MCF 10A (cell line): ENCODE data around the gene DPYD. TPM values are rescaled to one million over a fixed set of nuclear protein-coding genes. Genes with fewer than 3 reads are reported as not detected.

Experiments used
- BruUV-seq: library from RNA; stranded (reverse); fragments of 400-500 nt; replicated peaks from 2 replicates; lab custom pipeline; 2021; lab: Mats Ljungman, UMichigan
- CTCF ChIA-PET: fragments of 300-600 bp; sonication (Branson Sonifier 250); formaldehyde crosslinking; extraction: SDS; loops from one replicate; lab custom pipeline; 2021; ENCODE audit warnings: antibody characterized with exemption, inconsistent platforms; lab: Yijun Ruan, JAX
- POLR2A ChIA-PET: fragments of 300-600, 350-650 bp; sonication (Branson Sonifier 250); formaldehyde crosslinking; extraction: SDS; loops from one replicate; lab custom pipeline; 2020; ENCODE audit warnings: antibody characterized with exemption, inconsistent platforms; lab: Yijun Ruan, JAX
- DNase-seq: peaks from one replicate; pipeline ENCODE4 v3.0.0-alpha.2; 2018; ENCODE audit not compliant: unreplicated experiment
- H3K27ac Mint-ChIP-seq: one replicate; pipeline ENCODE4 v1.8.0; 2022; ENCODE audit warnings: mild to moderate bottlenecking, low read depth, mixed read lengths; ENCODE audit not compliant: unreplicated experiment
- H3K27me3 Mint-ChIP-seq: one replicate; pipeline ENCODE4 v1.8.0; 2022; ENCODE audit warnings: mixed read lengths; ENCODE audit not compliant: insufficient read depth, unreplicated experiment
- H3K36me3 Mint-ChIP-seq: one replicate; pipeline ENCODE4 v1.8.0; 2022; ENCODE audit warnings: mild to moderate bottlenecking, moderate library complexity, mixed read lengths; ENCODE audit not compliant: insufficient read depth, unreplicated experiment
- H3K4me1 Mint-ChIP-seq: one replicate; pipeline ENCODE4 v1.8.0; 2022; ENCODE audit warnings: mixed read lengths; ENCODE audit not compliant: insufficient read depth, unreplicated experiment
- H3K4me3 Mint-ChIP-seq: one replicate; pipeline ENCODE4 v1.8.0; 2022; ENCODE audit warnings: mild to moderate bottlenecking, moderate library complexity, mixed read lengths; ENCODE audit not compliant: unreplicated experiment
- H3K9me3 Mint-ChIP-seq: one replicate; pipeline ENCODE4 v1.8.0; 2022; ENCODE audit warnings: mixed read lengths; ENCODE audit not compliant: unreplicated experiment
- intact Hi-C: fragments of 100-400 bp; cut with micrococcal nuclease; formaldehyde crosslinking; loops from 2 replicates; pipeline ENCODE4 v1.14.1; 2022
- total RNA-seq: library from RNA; stranded (reverse); gene quantifications from 2 replicates; pipeline ENCODE4 v1.2.3, GENCODE V29; 2022
- TF ChIP-seq, protein P1 (sequence below): fragments of 200-600 bp; IDR thresholded peaks from one replicate; pipeline ENCODE4 v1.8.0; 2022; ENCODE audit warnings: antibody characterized with exemption, mild to moderate bottlenecking; ENCODE audit not compliant: unreplicated experiment

Gene DPYD
- total RNA-seq, 1 experiment from 2014 or later, result 48.2 TPM

DNA sequence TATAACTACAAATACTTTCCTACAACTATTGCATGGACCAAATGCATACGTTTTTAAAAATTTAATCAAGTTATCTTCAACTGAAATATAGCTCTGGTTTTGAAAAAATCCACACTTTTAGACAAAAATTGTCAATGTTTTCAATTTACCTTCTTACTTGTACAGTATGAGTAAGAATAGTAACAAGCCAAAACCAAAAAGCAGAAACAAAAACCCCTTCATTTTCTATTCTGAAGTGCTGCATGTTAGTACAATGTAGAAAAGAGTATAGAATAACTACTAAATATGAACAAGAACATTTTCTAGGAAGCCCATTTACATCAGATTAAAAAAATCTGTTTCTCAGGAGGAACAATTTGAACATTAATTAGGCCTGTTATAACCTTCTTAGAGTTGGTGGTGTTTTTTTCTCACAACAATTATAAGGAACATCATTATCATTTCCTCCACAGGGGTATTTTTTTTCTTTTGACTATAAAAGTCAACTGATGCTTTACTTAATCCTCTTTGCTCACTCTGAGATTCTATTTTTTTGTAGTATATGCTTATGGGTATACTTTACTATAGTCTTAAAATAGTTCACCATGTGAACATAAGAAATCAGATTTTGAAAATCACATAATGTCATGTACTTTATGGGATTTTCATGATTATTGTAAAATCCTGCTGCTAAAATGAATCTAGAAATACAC is 723.9 kb downstream of the DPYD start:
- H3K9me3 Mint-ChIP-seq, result no peaks in the 10 kb centered on the region
- intact Hi-C loops, result no loop called here
- DNase-seq, result no peak
- H3K36me3 Mint-ChIP-seq, result peaks cover 22% of the 10 kb centered on the region
- H3K4me1 Mint-ChIP-seq, result peaks cover 12% of the 10 kb centered on the region
- H3K27ac Mint-ChIP-seq, result no peak overlapping the region
- no peaks in the 10 kb centered on the region for H3K27me3 Mint-ChIP-seq
- no peak overlapping the region for H3K4me3 Mint-ChIP-seq
- ChIA-PET POLR2A (no interaction called here), CTCF (interaction anchor here (0.6 kb wide), 1 partner anchor 125 kb away, joined by 3 read pairs; no protein-coding TSS in a partner anchor)
- no TSS peak for BruUV-seq
- TF ChIP-seq, protein P1, sequence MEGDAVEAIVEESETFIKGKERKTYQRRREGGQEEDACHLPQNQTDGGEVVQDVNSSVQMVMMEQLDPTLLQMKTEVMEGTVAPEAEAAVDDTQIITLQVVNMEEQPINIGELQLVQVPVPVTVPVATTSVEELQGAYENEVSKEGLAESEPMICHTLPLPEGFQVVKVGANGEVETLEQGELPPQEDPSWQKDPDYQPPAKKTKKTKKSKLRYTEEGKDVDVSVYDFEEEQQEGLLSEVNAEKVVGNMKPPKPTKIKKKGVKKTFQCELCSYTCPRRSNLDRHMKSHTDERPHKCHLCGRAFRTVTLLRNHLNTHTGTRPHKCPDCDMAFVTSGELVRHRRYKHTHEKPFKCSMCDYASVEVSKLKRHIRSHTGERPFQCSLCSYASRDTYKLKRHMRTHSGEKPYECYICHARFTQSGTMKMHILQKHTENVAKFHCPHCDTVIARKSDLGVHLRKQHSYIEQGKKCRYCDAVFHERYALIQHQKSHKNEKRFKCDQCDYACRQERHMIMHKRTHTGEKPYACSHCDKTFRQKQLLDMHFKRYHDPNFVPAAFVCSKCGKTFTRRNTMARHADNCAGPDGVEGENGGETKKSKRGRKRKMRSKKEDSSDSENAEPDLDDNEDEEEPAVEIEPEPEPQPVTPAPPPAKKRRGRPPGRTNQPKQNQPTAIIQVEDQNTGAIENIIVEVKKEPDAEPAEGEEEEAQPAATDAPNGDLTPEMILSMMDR, result no peak

DNA sequence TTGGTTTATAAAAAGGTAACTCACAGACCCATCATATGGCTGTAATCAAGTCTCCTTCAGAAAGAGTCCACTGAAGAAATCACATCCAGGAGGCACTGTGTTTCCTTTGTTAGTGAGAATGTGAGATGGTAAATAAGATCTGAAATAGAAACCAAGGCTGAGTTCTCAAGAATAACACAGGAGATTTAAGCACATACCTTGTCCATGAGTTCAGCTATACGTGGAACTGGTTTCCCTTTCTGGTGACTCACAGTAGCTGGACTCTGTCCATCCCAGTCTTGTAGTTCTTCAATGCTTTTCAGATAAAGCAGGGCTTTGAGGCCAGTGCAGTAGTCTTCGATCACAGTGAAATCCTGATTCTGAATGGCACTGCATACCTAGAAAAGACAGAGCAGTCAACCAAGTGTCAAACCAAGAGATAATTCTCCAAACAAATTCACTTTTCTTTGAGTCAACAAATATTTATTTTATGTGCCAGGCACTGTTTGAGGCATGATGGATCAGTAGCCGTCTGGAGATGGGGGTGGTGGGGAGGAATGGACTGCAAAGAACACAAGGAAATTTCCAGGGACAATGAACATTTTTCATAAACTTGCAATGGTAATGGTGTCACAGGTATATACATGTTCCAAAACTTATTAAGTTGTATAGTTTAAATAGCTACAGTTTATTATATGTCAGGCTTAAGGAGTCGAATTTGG is 727.8 kb downstream of the DPYD start:
- Mint-ChIP-seq H3K27me3 (no peaks in the 10 kb centered on the region), H3K36me3 (peaks cover 25% of the 10 kb centered on the region), H3K9me3 (no peaks in the 10 kb centered on the region), H3K4me1 (peaks cover 24% of the 10 kb centered on the region), H3K4me3 (peak overlapping the region; percentile 30), H3K27ac (peak overlapping the region; percentile 89)
- intact Hi-C loops, result no loop called here
- CTCF ChIA-PET, result interaction anchor here (0.5 to 1.1 kb wide), 4 partner anchors 37 to 553 kb away, joined by 3 to 4 read pairs (median 3); no protein-coding TSS in a partner anchor
- TF ChIP-seq, protein P1, result no peak
- peak; percentile 92 for DNase-seq
- POLR2A ChIA-PET, result interaction anchor here (0.6 to 2.4 kb wide), 3 partner anchors 17 to 112 kb away, joined by 3 to 14 read pairs (median 3); no protein-coding TSS in a partner anchor
- no TSS peak for BruUV-seq

DNA sequence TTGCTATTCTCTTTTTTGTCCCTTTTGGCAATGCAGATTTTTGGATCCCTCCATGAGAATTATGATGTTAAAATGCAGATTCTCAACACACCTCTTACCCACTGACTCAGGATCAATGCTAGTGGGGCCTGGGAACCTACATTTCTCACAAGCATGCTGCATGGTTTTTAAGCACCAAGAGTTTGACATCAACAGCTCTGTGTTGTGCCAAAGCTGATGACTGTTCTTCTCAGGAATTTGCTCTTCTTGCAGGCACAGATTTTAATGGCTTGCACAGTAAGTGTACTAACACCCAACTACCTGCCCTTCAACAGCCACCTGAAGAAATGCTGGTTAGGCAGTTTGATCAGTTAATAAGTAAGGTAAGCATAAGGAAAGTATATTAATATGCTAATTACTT is 730.5 kb downstream of the DPYD start:
- CTCF ChIA-PET, result interaction anchor here (0.6 to 0.9 kb wide), 3 partner anchors 119 to 721 kb away, joined by 3 to 4 read pairs (median 3); no protein-coding TSS in a partner anchor

More for the DNA sequence above, 730.5 kb downstream of the DPYD start:
- peak; percentile 31 for DNase-seq
- Mint-ChIP-seq H3K36me3 (peaks cover 23% of the 10 kb centered on the region), H3K27me3 (no peaks in the 10 kb centered on the region), H3K27ac (peak overlapping the region; percentile 2), H3K9me3 (no peaks in the 10 kb centered on the region), H3K4me1 (peaks cover 24% of the 10 kb centered on the region), H3K4me3 (no peak overlapping the region)
- intact Hi-C loops, result no loop called here
- POLR2A ChIA-PET, result interaction anchor here (0.7 to 1.4 kb wide), 4 partner anchors 15 to 101 kb away, joined by 3 read pairs; no protein-coding TSS in a partner anchor
- BruUV-seq, result no TSS peak
- TF ChIP-seq, protein P1, result no peak
